HG03571 (cell line): ENCODE data around the gene XIRP2.

Experiments used
- ATAC-seq: cut with Tn5 transposase; IDR thresholded peaks from one replicate; pipeline ENCODE4 v1.9.1; 2021; ENCODE audit not compliant: unreplicated experiment

XIRP2 gene

GRCh38 chr2:167132066-167132465, 243.8 kb downstream of the XIRP2 start:
- ATAC-seq = no peak

- no peak for ATAC-seq
Measured at GRCh38 chr2:167132906-167133555, 244.8 kb downstream of the XIRP2 start.

GRCh38 chr2:167133614-167134013, 245.3 kb downstream of the XIRP2 start:
- ATAC-seq = no peak

GRCh38 chr2:167134381-167135072, 246.2 kb downstream of the XIRP2 start:
- ATAC-seq = no peak

GRCh38 chr2:167135706-167136105, 247.4 kb downstream of the XIRP2 start:
- ATAC-seq = no peak

DNA sequence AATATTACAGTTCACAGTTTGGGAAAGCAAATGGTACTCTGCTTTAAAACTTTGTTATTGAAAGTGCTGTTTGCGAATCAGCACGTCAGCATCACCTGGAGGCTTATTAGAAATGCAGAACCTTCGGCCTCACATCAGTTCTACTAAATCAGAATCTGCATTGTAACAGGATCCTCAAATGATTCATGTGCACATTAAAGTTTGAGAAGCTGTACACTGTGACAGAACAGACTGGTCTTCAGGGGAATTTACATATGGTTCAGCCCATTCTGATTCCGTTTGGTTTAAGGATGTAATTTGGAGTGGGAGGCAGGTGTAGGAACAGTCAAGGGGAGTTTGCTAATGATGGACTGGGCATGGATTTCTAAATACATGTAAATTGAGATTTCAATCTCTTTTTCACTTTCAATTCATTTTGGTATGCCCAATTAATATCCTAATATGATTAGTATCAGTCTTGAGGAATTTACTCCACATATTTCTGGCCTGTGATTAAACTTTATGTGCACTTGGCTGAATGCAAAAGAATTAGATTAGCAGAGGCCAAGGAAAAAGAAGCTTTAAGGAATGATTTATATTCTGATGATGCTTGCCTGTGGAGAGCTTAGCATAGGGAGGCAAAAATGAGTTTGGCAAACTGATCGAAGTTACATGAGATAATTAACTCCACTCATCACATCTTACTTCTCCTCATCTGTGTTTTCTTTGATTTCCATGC, 248.8 kb downstream of the XIRP2 start:
- ATAC-seq = no peak

DNA sequence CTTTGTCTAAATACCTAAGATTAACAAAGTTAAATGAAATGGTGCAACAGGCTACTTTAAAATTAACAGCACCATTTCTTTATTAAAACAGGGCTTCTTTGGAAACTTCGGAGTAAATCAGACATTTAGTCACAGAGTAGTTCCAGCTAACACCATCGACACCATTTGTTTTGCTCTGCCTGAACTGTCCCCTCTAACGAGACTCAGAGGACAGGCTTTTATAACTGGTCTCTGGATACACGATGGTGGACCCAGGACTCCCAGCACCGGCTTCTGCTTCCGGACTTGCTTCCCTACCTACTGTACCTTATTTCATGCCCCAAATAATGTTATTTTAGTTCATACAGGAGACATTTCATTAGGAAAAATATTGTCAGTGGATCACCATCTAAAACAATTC, 252.1 kb downstream of the XIRP2 start:
- ATAC-seq = no peak

GRCh38 chr2:167140767-167141166, 252.5 kb downstream of the XIRP2 start:
- no peak for ATAC-seq

GRCh38 chr2:167142554-167142953, 254.3 kb downstream of the XIRP2 start:
- ATAC-seq = no peak

DNA sequence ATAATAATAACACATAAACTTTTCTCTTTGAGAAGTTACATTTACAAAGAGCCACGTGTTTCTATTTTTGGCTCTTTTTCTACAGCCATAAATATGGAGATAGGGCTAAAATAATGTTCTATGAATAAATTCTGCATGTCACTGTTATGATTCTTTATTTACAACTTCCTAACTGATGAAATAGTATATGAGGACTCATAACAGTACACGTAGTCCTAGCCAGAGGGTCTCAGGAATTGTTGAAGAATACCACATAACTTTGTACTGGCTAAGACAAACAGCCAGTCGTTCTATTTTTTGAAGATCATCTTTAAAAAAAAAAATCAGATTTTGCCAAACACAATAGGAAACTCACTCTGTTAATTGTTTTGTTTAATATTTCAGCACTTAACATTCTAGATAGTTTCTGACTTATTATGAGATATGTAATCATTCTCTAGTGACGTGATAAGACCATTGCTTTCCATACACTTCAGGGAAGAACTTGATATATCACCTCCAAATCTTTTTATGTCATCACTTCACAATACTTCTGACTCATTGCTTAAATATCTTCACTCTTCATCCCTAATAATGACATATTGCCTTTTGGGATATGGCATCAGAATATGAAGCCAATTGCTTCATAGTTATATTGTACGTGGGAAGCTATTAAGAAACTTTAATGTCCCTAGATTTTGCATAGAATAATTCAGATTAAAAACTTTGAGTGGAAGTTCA, 256.1 kb downstream of the XIRP2 start:
- no peak for ATAC-seq

GRCh38 chr2:167147271-167147941, 259.1 kb downstream of the XIRP2 start:
- ATAC-seq = no peak

DNA sequence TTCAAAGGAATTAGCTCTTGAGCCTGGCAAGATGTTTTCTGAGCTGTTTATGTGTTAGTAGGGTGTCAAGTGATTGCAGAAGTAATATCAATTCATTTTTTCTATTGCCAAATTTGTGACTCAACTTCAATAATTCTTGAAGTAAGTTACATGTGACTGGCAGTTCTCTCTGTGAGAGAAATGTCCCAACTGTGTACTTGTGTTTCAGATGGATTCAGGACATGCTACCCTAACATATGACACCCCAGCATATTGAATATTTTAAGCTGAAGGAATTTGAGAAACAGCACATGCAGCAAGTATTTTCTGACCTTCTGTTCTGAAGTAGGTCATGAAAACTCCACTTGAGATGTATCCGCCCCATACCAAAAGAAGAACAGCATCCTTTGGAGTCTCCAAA, 263.6 kb downstream of the XIRP2 start:
- ATAC-seq = no peak

DNA sequence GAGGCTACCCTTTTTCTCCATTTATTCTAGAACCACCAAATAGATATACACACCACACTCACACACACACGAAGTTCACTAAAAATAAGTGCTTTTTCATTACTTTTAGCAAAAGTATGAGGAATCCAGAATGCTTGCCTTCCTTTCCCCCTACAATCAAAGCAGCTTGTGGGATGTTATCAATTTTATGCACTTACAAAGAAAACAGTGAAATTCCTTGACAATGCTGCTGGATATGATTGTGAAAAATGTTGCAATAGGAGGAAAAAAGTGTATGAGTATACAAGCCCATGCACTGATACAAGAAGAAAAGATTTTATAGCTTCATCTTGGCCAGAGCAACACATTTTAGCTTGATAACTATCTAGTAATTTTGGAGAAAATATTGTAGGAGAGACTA, 269.2 kb downstream of the XIRP2 start:
- ATAC-seq = no peak

- ATAC-seq = no peak
Measured at GRCh38 chr2:167177196-167177595, 288.9 kb downstream of the XIRP2 start.

DNA sequence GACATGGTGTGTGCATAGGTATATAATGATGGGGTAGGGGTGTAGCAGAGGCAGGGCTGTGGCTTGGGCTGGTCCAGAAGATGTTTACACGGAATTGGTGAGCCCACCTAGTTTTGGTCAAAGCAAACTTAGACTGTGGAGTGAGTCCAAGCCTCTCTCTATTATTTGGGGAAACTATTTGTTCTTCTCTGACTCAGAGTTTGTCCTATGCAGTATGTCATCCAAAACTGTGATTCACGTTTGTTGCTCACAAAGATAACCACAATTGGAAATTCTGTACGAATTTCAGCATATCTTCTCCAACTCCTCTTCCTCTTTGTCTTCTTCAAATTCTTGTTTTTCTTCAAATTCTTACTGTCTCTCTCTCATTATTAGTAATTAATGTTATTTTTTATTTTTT, 292.9 kb downstream of the XIRP2 start:
- ATAC-seq = no peak

GRCh38 chr2:167181688-167182087, 293.4 kb downstream of the XIRP2 start:
- ATAC-seq = no peak

GRCh38 chr2:167182403-167182802, 294.1 kb downstream of the XIRP2 start:
- ATAC-seq = no peak

DNA sequence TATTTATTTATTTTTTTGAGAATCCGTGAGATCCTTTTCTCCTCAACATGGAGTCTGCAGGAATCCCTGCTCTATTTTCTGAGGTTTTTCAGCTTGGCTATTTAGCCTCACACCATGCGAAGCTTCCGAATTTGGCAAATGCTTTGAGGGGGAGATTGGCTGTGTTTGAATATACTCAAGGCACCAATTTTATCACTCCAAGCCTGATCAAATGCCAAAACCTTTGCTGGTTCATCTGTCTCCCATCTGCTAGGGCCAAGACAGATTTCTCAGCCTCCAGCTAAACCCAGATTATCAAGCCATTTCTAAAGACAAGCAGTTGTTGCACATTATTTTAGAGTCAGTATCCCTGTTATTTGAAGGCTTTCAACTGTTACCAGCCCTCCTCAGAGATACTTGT, 295.7 kb downstream of the XIRP2 start:
- ATAC-seq = no peak

- ATAC-seq = no peak
Measured at GRCh38 chr2:167186465-167186864, 298.2 kb downstream of the XIRP2 start.

- ATAC-seq = no peak
Measured at GRCh38 chr2:167187049-167187727, 298.9 kb downstream of the XIRP2 start.
